Putamen (tissue), 1 donor: Measurements from ENCODE around the gene MIR17HG.

Experiments used
- DNase-seq: peaks from one replicate; pipeline ENCODE4 v3.0.0-alpha.2; 2016; ENCODE audit warnings: low spot score

Gene MIR17HG

GRCh38 chr13:91368676-91369440, 21.4 kb downstream of the MIR17HG start:
- DNase-seq: peak; percentile 16

GRCh38 chr13:91369441-91369831, 21.9 kb downstream of the MIR17HG start:
- no peak for DNase-seq

GRCh38 chr13:91370501-91370900, 23.0 kb downstream of the MIR17HG start:
- no peak for DNase-seq

- no peak for DNase-seq
Measured at GRCh38 chr13:91372911-91373310, 25.4 kb downstream of the MIR17HG start.

- no peak for DNase-seq
Measured at GRCh38 chr13:91375116-91375729, 27.7 kb downstream of the MIR17HG start.

- peak; percentile 52 for DNase-seq
Measured at GRCh38 chr13:91381371-91381770, 33.9 kb downstream of the MIR17HG start.

- no peak for DNase-seq
Measured at GRCh38 chr13:91383836-91384235, 36.3 kb downstream of the MIR17HG start.

GRCh38 chr13:91384896-91385295, 37.4 kb downstream of the MIR17HG start:
- no peak for DNase-seq

- DNase-seq: no peak
Measured at GRCh38 chr13:91389186-91389585, 41.7 kb downstream of the MIR17HG start.

- DNase-seq: no peak
Measured at GRCh38 chr13:91397595-91397994, 50.1 kb downstream of the MIR17HG start.

- peak; percentile 79 for DNase-seq
Measured at GRCh38 chr13:91398413-91399188, 51.1 kb downstream of the MIR17HG start, which contains the start of gene GPC5. Gene GPC5, plus strand, starts transcription at chr13:91398621.

GRCh38 chr13:91399189-91400062, 51.9 kb downstream of the MIR17HG start:
- DNase-seq: peak; percentile 16

GRCh38 chr13:91400063-91400399, 52.5 kb downstream of the MIR17HG start:
- DNase-seq: peak; percentile 15

GRCh38 chr13:91400671-91401070, 53.2 kb downstream of the MIR17HG start:
- no peak for DNase-seq

GRCh38 chr13:91401920-91402319, 54.4 kb downstream of the MIR17HG start:
- no peak for DNase-seq
